Measurements from ENCODE around the gene HRH4.

HRH4 gene, protein sequence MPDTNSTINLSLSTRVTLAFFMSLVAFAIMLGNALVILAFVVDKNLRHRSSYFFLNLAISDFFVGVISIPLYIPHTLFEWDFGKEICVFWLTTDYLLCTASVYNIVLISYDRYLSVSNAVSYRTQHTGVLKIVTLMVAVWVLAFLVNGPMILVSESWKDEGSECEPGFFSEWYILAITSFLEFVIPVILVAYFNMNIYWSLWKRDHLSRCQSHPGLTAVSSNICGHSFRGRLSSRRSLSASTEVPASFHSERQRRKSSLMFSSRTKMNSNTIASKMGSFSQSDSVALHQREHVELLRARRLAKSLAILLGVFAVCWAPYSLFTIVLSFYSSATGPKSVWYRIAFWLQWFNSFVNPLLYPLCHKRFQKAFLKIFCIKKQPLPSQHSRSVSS

DNA sequence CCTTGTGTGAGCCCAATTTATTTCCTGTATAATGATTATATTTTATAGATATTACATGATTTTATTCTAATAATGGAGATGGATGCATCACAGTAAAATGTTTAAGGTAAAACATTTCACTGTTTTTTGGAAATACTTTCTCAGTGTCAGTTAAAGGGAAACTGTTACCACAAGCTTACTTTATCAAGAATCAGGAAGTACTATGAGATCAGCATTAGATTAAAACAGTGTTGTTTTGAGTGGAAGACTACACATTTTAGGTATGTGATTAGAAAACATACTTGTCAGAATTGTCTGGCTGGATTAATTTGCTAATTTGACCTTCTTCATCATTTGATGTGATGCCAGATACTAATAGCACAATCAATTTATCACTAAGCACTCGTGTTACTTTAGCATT is at the start of gene HRH4:
HRH4 (plus strand) TSS at position 250 of the 400 bp plus-strand sequence; CDS start at position 342, 92 bp downstream.
- no peak for DNase-seq

DNA sequence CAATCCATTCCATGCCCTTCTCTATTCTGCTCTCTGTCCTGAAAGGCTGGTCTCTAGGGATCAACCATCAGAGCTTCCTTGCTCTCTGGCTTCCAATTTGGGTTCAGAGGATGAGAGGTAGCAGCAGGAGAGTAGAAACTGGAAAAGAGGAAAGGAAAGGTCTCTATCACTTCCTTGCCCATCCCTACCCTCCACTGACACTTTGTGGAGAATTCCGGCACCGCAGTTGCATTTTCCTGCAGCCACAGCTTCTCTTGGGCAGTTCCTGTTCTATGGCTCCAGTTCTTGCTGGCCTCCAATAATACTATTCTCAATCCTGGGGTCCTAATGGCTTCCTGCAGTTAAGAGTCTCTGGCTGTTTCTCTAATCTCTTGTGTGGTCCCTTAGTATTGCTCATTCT is 47.3 kb upstream of the HRH4 start:
- DNase-seq: no peak

DNA sequence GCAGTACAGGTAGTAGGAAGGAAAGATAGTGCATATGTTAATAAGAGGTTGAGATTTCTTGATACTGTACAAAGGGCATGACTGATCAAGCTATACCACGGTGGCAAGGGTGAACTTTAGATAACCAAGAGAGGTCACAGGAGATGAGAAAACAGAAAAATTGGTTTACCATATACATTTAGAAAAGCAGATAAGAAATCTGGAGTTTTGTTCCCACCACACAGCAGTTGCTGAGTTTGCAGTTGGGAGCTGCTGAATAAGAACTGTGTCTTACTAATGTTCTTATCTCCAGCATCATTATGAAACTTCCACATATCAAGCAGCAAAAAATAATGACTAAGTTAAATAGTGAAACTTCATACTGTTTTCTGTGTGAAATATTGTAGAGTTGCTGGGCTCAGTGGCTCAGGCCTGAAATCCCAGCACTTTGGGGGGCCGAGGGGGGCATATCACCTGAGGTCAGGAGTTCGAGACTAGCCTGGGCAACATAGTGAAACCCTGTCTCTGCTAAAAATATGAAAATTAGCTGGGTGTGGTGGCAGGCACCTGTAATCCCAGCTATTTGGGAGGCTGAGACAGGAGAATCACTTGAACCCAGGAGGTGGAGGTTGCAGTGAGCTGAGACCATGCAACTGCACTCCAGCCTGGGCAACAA is 46.0 kb upstream of the HRH4 start:
- no peak for DNase-seq

DNA sequence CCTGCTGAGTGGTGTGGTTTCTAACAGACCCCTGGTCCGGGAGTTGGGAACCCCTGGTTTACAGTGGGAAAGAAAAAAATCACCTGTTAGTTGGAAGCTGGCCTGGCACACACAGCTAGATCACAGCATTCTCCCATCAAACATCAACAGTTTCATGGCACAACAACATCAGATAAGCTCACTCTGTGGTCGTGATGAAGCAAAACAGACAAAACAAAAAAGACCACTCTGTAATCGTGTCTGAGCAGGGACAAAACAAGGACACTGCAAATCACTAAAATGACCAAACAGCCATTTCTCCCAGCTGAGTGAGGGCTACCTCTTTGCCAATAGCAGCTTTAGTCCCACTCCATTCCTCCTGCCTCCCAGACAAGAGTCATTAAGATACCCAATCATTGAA is 43.0 kb upstream of the HRH4 start:
- no peak for DNase-seq

DNA sequence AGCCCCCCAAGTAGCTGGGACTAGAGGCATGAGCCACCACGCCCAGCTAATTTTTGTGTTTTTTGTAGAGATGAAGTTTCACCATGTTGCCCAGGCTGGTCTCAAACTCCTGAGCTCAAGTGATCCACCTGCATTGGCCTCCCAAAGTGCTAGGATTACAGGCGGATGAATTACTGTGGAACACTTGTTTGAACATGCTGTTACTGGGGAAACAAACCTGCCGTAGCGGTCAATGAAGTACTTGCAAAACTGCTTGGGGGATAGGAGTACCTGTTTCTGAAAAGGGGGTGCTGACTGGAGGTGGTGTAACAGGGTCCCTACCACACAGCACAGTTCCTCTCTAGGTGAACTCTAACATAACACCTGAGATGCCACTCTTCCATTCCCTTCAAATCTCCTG is 39.9 kb upstream of the HRH4 start:
- DNase-seq: no peak

DNA sequence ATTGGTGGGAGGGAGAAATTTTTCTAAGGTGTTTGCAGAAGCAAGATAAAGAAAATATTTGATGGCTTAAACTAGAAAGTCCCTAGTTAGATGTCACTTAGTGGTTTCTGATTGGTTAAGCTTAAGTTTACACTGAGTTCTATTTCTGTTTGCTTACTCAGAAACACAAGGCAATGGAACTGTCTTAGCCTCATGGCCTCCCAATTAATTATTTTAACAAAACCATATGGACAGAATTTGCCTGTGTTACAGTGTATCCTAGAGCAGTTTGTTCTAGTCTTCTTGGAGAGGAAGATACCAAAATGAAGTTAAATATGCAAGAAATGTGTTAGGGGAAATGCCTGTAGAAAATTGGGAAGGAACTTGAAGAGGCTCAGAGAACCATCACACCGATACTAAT is 38.6 kb upstream of the HRH4 start:
- DNase-seq: no peak

DNA sequence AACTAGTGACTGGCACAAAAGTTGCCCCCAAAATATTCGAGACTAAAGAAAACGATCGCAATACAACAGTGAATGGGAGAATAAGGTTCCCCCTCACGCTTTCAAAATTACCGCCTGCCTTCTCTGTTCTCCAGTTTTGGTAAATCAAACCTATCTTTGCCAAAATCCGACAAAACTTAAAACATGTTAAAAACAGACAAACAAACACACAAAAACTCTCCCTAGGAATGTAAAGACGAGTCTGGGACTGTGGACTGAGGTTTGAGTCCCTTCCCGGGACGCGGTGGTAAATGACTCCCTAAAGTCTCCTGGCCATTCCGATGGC is 34.4 kb upstream of the HRH4 start:
- no peak for DNase-seq

DNA sequence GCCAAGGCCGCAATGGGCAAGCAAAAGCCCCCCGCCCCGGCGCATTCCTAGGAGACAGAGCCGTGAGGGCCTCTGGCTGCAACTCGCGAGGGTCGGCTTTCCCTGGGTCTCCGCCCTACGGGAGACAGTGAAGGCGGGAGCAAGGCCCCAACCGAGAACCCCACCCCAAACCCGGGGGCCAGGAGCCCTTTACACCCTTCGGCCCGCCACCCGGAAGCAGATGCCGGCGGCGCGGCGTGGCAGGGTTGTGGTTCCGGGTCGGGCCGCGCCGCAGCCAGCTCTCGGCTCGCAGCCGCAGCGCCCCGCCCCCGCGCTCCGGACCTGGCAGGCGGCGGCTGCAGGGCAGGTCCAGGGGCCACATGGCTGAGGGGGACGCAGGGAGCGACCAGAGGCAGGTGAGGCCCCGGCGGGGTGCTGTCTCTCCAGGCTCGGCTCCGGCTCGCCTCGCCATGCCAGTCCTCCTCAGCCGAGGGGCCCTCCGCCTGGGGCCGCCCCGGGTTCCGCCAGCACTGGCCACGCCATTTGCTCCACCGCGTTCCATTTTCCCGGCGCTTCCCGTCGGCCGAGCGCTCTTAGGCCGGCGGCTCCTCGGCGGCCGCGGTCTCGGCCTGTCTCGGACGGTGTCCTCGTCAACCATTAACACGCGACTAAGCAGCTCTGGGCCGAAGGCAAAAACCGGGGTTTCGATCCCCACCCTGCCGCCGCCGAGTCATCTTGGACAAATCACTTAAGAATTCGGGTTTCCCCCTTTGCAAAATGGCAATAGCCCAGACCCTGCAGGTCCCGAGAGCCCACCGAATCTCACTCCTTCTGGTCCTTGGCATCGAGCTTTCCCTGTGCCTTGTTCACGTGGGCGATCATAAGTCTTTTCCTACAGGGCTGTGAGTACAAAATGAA is 33.8 kb upstream of the HRH4 start, which contains the start of gene IMPACT:
IMPACT (plus strand) TSS at position 273 of the 897 bp plus-strand sequence; CDS start at position 360, 87 bp downstream.
- DNase-seq: peak; percentile 82

DNA sequence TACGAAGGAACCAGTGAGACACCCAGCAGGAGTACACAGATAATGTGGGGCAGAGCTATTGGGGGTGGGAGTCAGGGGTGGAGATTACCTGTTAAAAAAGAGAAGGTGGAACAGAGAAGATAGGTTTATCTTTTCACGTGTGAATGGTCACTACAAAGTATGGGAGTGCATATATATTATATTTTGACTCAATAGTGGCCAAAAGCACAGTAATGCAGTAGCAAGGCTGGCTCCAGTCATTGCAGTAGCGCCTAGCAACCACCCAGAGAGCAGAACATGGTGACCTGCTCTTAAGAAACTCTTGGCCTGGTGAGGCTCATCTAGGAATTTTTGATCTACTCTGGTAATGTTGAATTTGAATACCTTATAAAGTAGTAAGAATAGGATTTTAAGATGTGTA is 33.0 kb upstream of the HRH4 start:
- DNase-seq: no peak

DNA sequence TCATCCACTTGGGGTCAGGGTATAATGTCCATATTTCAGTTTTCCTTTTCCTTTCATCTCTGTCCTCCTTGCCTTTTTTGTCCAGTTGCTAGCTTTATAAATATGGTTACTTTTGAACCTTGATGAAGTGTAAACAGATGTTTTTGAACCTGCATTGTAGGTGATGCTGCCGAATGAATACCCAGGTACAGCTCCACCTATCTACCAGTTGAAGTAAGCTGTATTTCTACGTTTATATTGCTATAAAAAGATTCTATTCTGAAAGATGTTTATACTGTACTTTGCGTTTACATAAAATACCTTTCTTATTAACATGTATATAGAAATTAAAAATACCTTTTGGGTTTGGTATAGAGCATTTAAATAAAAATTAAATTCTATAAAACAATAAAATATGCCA is 31.7 kb upstream of the HRH4 start:
- no peak for DNase-seq

DNA sequence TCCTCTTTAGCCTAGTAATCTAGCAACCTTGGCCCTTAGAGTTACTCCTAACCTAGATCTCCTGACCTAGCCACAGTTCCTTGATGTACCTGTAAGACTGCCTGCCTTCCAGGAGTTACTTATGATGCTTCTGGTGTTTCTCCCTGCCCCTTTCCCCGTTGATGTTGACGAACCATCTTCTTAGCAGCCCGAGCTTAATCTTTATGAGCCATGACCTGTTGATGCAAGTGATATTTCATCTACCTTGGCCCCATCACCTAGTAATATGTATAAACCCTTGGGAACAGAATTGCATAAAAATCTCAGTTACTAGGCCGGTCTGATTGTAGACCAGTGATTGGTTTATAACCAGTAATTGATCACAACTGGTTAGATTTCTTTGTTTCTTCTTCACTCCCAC is 31.2 kb upstream of the HRH4 start:
- no peak for DNase-seq

DNA sequence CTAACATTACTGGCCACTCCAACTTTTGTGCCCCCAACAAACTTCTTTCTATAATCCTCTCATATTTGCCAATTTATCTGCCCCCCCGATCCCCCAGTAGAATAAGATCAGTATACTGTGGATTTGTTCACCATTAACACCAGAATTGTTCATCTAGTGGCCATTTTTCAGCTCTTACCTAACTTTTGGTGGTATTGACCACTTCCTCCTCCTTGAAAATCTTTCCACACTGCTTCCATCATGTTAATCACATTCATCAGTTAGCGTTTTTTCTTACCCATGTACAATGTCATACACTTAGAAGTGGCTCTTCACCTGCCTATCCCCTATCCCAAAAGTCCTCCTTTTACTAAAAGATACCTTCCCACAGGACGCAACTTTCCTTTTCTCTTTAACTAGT is 27.8 kb upstream of the HRH4 start:
- no peak for DNase-seq

DNA sequence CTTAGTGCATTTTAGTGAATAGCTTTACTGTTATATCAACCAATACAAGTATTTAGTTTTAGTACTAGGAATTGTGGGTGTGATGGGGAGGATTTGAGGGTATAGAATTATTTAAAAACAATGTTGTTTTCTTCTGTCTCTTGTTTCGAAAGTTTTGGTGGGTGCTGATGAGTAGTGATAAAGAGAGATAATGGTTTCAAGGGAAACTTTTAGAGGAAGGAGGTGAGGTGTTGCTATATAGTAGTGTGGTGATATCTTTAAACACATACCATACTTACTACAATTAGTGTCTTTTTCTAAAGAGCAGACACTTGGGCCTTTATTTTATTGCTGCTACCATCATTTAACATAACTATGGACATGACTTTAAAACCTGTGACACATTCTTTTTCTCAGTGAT is 23.5 kb upstream of the HRH4 start:
- DNase-seq: no peak

DNA sequence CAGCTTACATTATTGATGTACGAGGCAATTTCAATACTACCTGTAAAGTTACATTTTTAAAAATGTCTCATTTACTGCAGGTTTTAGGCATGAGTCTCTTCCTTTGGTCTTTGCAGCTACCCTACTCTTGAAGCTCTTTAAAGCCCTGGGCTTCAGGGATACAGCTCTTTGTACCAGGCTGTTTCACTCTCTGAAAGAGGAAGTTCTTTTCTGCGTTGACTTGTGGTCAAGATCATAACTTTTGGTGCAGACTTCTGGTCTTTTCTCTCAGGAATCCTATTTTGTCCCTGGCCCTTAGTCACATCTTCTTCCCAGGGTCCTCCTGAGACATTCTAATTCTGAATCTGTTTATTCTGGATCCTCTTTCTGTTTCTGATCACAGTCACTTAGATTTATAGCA is 16.6 kb upstream of the HRH4 start:
- DNase-seq: no peak

DNA sequence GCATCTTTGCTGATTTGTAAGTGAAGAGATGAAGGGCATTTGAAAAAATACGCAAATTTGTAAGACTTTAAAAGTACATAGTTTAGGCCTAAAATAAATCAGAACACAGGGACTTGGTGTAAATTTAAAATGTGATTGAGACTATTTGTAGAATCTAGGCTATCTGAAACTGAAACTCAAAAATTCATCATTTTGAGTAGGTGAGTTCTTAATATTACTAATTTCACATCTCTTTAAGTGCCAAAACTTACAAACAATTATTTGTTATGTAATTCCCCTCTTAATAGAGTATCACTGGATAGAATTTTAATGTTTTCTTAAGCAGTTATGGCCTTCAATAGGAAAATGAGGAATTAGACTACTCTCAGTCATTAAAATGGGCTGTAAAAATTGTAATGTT is 14.0 kb upstream of the HRH4 start:
- DNase-seq: no peak

DNA sequence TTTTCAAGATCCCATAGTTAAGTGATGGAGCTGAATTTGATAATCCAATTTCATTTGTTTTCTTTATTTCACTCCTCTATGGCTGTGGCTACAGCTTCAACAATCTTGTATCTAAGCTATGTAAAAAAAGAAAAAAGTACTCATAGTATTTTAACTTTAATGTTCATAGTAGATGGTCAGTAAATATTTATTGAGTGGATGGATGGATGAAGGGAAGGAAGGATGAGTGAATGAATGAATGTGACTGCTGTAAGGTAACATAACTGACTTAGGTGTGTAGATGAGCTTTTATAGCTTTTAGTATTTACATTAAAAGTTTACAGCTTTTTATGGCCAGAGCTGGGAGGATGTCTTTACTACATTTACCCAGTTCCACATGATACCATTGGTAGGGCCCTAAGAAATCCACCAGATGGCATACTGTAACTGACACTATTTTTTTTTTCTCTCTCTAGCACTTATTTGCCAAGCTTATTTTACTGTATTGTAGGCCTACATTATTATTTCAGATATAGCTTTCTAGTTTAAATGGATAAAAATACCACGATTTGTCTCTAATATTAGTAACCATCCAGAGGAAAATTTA is 13.4 kb upstream of the HRH4 start:
- no peak for DNase-seq

DNA sequence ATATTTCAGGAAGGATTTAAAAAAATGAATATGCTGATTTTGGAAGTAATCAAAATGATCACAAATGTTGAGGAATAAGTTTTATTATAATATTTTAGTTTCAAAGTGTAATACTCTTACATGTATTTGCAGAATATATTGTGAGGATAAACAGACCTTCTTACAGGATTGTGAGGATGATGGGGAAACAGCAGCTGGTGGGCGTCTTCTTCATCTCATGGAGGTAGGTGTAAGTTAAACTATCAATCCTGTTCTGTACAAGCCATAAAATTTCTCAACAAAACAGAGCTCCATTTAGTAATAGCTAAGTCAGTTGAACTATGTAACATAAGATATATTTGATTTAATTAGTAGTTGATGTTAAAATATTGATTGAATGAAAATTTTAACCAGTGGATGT is 12.5 kb upstream of the HRH4 start:
- DNase-seq: no peak

DNA sequence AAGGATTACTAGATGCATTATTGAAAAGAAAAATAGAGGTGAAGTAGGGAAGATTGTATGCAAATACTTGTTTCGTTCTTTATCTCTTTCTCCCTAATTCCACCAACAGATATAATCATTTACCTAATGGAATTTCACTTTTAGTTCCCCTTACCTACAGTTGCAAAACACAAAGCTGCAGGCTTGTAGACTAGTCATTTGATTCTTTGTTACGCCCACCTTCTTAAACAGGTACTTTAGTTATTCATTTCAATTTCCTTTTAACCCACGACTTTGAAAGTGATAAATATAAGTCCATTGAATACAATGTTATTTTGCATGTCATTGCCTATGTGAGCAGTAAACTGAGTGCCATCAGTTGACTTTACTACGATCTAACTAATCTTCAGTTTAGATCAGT is 3.9 kb upstream of the HRH4 start:
- no peak for DNase-seq

DNA sequence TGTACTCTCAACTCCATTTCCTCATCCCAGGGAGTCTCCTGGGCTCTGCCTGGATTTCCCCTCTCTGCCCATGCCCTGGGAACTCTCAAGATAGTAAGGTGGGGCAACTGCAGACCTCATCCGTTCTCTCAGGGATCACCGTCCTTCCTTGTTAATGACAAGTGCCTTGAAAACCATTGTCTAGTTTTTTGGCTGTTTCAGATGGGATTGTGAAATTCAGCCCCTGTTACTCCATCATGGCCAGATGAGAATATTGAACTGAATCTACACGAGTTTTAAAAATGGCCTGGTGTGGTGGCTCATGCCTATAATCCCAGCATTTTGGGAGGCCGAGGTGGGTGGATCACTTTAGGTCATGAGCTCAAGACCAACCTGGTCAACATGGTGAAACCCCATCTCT is 665 bp upstream of the HRH4 start:
- DNase-seq: no peak

DNA sequence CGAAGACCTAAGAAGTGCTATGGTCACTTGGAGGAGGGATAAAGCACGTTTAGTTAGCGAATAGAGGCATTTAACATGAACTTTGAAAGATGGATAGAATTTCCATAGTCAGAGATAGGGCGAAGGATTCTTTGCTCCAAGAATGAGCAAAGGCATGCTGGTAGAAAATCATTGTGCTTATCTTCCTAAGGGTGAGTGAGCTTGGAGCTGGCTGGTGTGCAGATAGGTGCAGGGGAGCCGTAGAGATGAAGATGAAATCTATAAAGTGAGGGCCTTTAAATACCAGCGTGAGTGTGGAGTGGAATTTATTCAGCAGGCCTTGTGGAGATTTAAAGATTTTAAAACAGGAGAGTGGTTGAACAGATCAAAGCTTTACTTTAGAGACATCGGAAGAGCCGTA is 1.6 kb downstream of the HRH4 start:
- no peak for DNase-seq

DNA sequence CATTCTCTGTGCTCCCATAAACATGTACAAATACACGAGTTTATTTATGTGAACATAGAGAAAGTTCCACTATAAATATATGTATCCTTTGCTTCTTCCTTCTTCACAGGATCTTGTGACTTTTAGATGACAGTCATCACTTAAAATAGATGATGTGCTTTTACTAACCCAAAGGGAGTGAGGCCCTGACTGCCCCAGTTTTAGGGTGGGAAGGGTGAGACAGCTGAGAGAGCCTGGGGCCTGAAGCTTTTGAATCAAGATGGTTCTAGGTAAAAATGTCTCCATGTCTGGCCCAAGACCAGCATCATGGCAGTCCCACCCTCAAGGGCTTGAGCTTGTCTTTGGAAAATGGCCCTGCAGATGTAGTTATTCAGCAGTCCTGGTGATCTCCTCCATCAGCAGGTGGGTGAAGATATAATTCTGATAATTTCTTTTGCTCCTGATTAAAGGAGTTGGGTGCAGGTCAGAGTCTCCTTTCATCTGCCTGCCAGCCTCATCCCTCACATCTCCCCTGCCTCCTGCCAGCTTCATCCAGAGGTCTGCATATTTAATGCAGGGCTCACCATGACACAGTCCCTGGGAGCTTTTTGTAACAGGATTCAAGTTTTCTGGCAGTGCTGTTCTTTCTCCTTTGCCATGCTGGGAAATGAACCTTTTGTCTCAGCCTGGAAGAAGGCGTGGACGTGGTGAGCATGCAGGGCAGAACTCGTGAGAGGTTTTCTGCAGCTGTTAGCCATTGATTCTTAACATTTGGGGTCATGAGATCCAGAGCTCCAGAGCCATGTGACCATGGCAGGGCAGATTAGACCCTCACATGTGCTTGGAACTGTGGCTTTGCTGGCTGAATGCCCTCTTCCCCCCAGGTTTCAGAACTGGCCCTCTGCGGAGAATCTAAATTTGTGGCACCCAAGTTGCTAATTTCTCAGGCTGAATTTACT is 2.7 kb downstream of the HRH4 start:
- no peak for DNase-seq

DNA sequence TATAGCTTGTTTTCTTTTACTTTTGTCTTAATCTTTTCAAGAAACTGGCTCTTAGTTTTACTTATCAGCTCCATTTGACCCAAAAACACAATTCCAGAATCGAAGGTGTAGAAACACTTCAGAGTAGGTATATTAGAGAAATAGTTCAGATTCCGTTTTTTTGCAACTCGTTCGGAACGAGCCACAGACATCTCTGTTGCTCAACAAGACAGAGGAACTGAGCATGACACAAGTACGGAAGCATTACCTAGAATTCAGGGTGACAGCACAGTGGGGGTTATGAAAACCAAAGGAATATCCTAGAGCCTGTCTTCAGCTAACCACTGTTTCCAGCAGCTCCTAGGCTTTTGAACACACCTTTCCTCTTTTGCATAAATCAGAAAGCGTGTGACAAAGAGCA is 5.0 kb downstream of the HRH4 start:
- no peak for DNase-seq
